ENCODE results near the gene SLC4A1. TPM values are rescaled to one million over a fixed set of nuclear protein-coding genes. Genes with fewer than 3 reads are reported as not detected.

Gene SLC4A1
- total RNA-seq, 1 experiment from 2014 or later: not detected

GRCh38 chr17:44210342-44211192 is 57.4 kb downstream of the SLC4A1 start:
- CTCF ChIA-PET: interaction anchor here (0.6 to 3.9 kb wide), 49 partner anchors 8 to 313 kb away, joined by 3 to 77 read pairs (median 6); partner anchors contain the start of genes ASB16, ATXN7L3, FAM171A2 and GRN
- H3K27me3 Mint-ChIP-seq (ENCODE audit: low read depth): no peaks in the 10 kb centered on the region
- H3K4me1 Mint-ChIP-seq: peaks cover 20% of the 10 kb centered on the region
- DNase-seq (ENCODE audit: low spot score) (peak; percentile 94), ATAC-seq (peak; percentile 89)
- peak overlapping the region; percentile 42 for H3K27ac Mint-ChIP-seq
- no peaks in the 10 kb centered on the region for H3K9me3 Mint-ChIP-seq
- H3K4me3 Mint-ChIP-seq: no peak overlapping the region
- peaks cover 50% of the 10 kb centered on the region for H3K36me3 Mint-ChIP-seq
- POLR2A ChIA-PET: interaction anchor here (0.6 to 2.6 kb wide), 6 partner anchors 9 to 144 kb away, joined by 3 to 13 read pairs (median 4); partner anchors contain the start of genes RUNDC3A and UBTF
- no peak for TF ChIP-seq ZNF423 (CRISPR knock-in tag; IDR thresholded peaks at IDR 0.05)
- peak; percentile 62; the same call in 1 of the 2 replicates for TF ChIP-seq TCF7 (CRISPR knock-in tag; IDR thresholded peaks at IDR 0.05; ENCODE audit: low read depth)
- no peak for TF ChIP-seq GTF2I (CRISPR knock-in tag; conservative IDR thresholded peaks at IDR 0.05)
- 0 out of 2 replicates have a peak, but pooled peaks have one; percentile 31 for TF ChIP-seq USF1 (CRISPR knock-in tag; IDR thresholded peaks at IDR 0.05)
- TF ChIP-seq ZNF425 (CRISPR knock-in tag; conservative IDR thresholded peaks at IDR 0.05): no peak
- TF ChIP-seq CBFB (CRISPR knock-in tag; IDR thresholded peaks at IDR 0.05; ENCODE audit: low read depth): no peak
- no peak for TF ChIP-seq MLX (CRISPR knock-in tag; IDR thresholded peaks at IDR 0.05)
- no peak; the same call in 1 of the 2 replicates for TF ChIP-seq ZNF317 (CRISPR knock-in tag; IDR thresholded peaks at IDR 0.05; ENCODE audit: borderline replicate concordance, low read depth)
- no peak for TF ChIP-seq NR2C2 (CRISPR knock-in tag; IDR thresholded peaks at IDR 0.05)
- peak; percentile 15; the same call in 1 of the 2 replicates for TF ChIP-seq SMAD3 (CRISPR knock-in tag; IDR thresholded peaks at IDR 0.05; ENCODE audit: borderline replicate concordance)
- no peak for TF ChIP-seq ZMAT4 (CRISPR knock-in tag; IDR thresholded peaks at IDR 0.05)
- 0 out of 2 replicates have a peak, but pooled peaks have one; percentile 54 for TF ChIP-seq FOXP4 (CRISPR knock-in tag; IDR thresholded peaks at IDR 0.05)
- TF ChIP-seq ESRRA (CRISPR knock-in tag; IDR thresholded peaks at IDR 0.05; ENCODE audit: borderline replicate concordance): no peak
- TF ChIP-seq RORB (CRISPR knock-in tag; IDR thresholded peaks at IDR 0.05): no peak
- TF ChIP-seq ELF4 (CRISPR knock-in tag; IDR thresholded peaks at IDR 0.05; ENCODE audit: low read depth): peak; percentile 51; the same call in 1 of the 2 replicates
- TF ChIP-seq GRHL2 (CRISPR knock-in tag; IDR thresholded peaks at IDR 0.05; ENCODE audit: insufficient replicate concordance, severe bottlenecking): no peak
- TF ChIP-seq NFE2L1 (CRISPR knock-in tag; IDR thresholded peaks at IDR 0.05): 0 out of 2 replicates have a peak, but pooled peaks have one; percentile 53
- TF ChIP-seq ZNF416 (CRISPR knock-in tag; IDR thresholded peaks at IDR 0.05): no peak
- no peak for TF ChIP-seq ZNF281 (CRISPR knock-in tag; IDR thresholded peaks at IDR 0.05)
- TF ChIP-seq KAT7 (CRISPR knock-in tag; IDR thresholded peaks at IDR 0.05; ENCODE audit: borderline replicate concordance): 0 out of 2 replicates have a peak, but pooled peaks have one; percentile 36
- TF ChIP-seq ERG (CRISPR knock-in tag; IDR thresholded peaks at IDR 0.05): no peak
- TF ChIP-seq ATF1 (CRISPR knock-in tag; IDR thresholded peaks at IDR 0.05): no peak
- TF ChIP-seq NFATC4 (CRISPR knock-in tag; IDR thresholded peaks at IDR 0.05): no peak
- TF ChIP-seq ZNF396 (CRISPR knock-in tag; IDR thresholded peaks at IDR 0.05; ENCODE audit: borderline replicate concordance): no peak
- TF ChIP-seq OVOL2 (CRISPR knock-in tag; IDR thresholded peaks at IDR 0.05; ENCODE audit: borderline replicate concordance): no peak
- no peak for TF ChIP-seq GABPB1 (CRISPR knock-in tag; IDR thresholded peaks at IDR 0.05)
- peak; percentile 98 for TF ChIP-seq ZNF121 (CRISPR knock-in tag; IDR thresholded peaks at IDR 0.05)
